Keratinocyte (primary cell): ENCODE results near the gene KRT81. TPM values are rescaled to one million over a fixed set of nuclear protein-coding genes. Genes with fewer than 3 reads are reported as not detected.
"Not testable (repeated sequence)": the region's sequence is repeated elsewhere in the genome, so short reads cannot be mapped to it uniquely, and the experiment has no call there.

Experiments used
- DNase-seq: peaks from one replicate; pipeline ENCODE4 v3.0.0-alpha.2; 2011; ENCODE audit warnings: low read depth, missing footprints, low spot score
- FAIRE-seq: peaks from 2 replicates; lab custom pipeline; 2011; peaks lifted over from hg19 to GRCh38; lab: Jason Lieb, UNC
- H2AFZ ChIP-seq: 2 replicates; pipeline ENCODE4 v1.6.0; 2012; ENCODE audit warnings: low read length, control low read depth, inconsistent platforms; ENCODE audit not compliant: control insufficient read depth
- H3K27ac ChIP-seq: 2 replicates; pipeline ENCODE4 v1.5.1; 2011; ENCODE audit warnings: low read length; ENCODE audit not compliant: control insufficient read depth, insufficient read depth
- H3K27me3 ChIP-seq: 3 replicates; pipeline ENCODE4 v1.6.0; 2011; ENCODE audit warnings: low read length; ENCODE audit not compliant: control insufficient read depth, insufficient read depth; ENCODE audit errors: extremely low read depth
- H3K36me3 ChIP-seq, 2 experiments: 2 replicates in 1 of 2; 3 replicates in 1 of 2; pipeline ENCODE4 v1.5.1; 2011; ENCODE audit warnings: low read length in 2 of 2, mild to moderate bottlenecking in 1 of 2; ENCODE audit not compliant: control insufficient read depth in 2 of 2, insufficient read depth in 2 of 2; ENCODE audit errors: extremely low read depth in 1 of 2
- H3K4me1 ChIP-seq: 3 replicates; pipeline ENCODE4 v1.5.1; 2011; ENCODE audit warnings: low read length; ENCODE audit not compliant: control insufficient read depth, insufficient read depth; ENCODE audit errors: extremely low read depth
- H3K4me2 ChIP-seq: 3 replicates; pipeline ENCODE4 v1.6.0; 2011; ENCODE audit warnings: low read depth, low read length; ENCODE audit not compliant: control insufficient read depth, insufficient read depth; ENCODE audit errors: extremely low read depth
- H3K4me3 ChIP-seq, 3 experiments: fragments of 200-600 bp in 1 of 3; sonication (generic) in 1 of 3; 2 replicates in 2 of 3; 3 replicates in 1 of 3; pipeline ENCODE4 v1.5.1; 2011 to 2016; ENCODE audit warnings: low read length in 3 of 3, mild to moderate bottlenecking in 3 of 3, control low read depth in 2 of 3, inconsistent platforms in 1 of 3, low read depth in 1 of 3, mixed read lengths in 1 of 3, mixed run types in 1 of 3, moderate library complexity in 1 of 3; ENCODE audit not compliant: control insufficient read depth in 2 of 3, insufficient read depth in 2 of 3; ENCODE audit errors: extremely low read depth in 1 of 3
- H3K79me2 ChIP-seq: 2 replicates; pipeline ENCODE4 v1.6.0; 2012; ENCODE audit warnings: low read length; ENCODE audit not compliant: control insufficient read depth, insufficient read depth
- H3K9ac ChIP-seq: 3 replicates; pipeline ENCODE4 v1.6.0; 2011; ENCODE audit warnings: low read length; ENCODE audit not compliant: control insufficient read depth, insufficient read depth; ENCODE audit errors: extremely low read depth
- H3K9me1 ChIP-seq: 3 replicates; pipeline ENCODE4 v1.6.0; 2011; ENCODE audit warnings: low read length; ENCODE audit not compliant: control insufficient read depth, insufficient read depth; ENCODE audit errors: extremely low read depth
- H3K9me3 ChIP-seq: 2 replicates; pipeline ENCODE4 v1.5.1; 2012; ENCODE audit warnings: low read depth, low read length; ENCODE audit not compliant: control insufficient read depth
- H4K20me1 ChIP-seq: 3 replicates; pipeline ENCODE4 v1.6.0; 2011; ENCODE audit warnings: low read length; ENCODE audit not compliant: control insufficient read depth, insufficient read depth; ENCODE audit errors: extremely low read depth
- EZH2 ChIP-seq: IDR thresholded peaks from one replicate; pipeline ENCODE4 v1.6.1; 2012; ENCODE audit warnings: inconsistent platforms, mild to moderate bottlenecking, low read length, moderate library complexity
- dilution Hi-C: fragments of 300-500 bp; cut with MboI; formaldehyde crosslinking; loops from one replicate; pipeline ENCODE4 v1.7.0; 2020; ENCODE audit warnings: low sequenced_read_pairs; ENCODE audit not compliant: extremely low pct_ligation_motif_present
- polyA plus RNA-seq, 5 experiments: library from polyadenylated mRNA; depleted of rRNA in 3 of 5; stranded (reverse) in 3 of 5; stranded (forward) in 1 of 5; unstranded in 1 of 5; fragments of >200 nt; gene quantifications; 1 replicate in 1 of 5; 2 replicates in 3 of 5; 3 replicates in 1 of 5; pipeline versions ENCODE4 v1.2.1 to v1.2.3, GENCODE V29; 2011 to 2012; ENCODE audit warnings: missing spikeins in 2 of 5, low read depth in 1 of 5, low replicate concordance in 1 of 5
- TF ChIP-seq, protein P1 (sequence below), 3 experiments: IDR thresholded peaks in 1 of 3; conservative IDR thresholded peaks in 1 of 3; optimal IDR thresholded peaks in 1 of 3; 2 replicates in 2 of 3; 3 replicates in 1 of 3; pipeline versions ENCODE3 to v1.5.1; 2011; ENCODE audit warnings: low read length in 3 of 3, mild to moderate bottlenecking in 3 of 3, moderate library complexity in 2 of 3, control low read depth in 1 of 3, inconsistent platforms in 1 of 3; ENCODE audit not compliant: insufficient read depth in 2 of 3; ENCODE audit errors: extremely low read depth in 1 of 3

KRT81 gene
- polyA plus RNA-seq, 1 donor (not counting 4 experiments of a cell fraction or from before 2014, with no cell fraction given) = 0.03 TPM

DNA sequence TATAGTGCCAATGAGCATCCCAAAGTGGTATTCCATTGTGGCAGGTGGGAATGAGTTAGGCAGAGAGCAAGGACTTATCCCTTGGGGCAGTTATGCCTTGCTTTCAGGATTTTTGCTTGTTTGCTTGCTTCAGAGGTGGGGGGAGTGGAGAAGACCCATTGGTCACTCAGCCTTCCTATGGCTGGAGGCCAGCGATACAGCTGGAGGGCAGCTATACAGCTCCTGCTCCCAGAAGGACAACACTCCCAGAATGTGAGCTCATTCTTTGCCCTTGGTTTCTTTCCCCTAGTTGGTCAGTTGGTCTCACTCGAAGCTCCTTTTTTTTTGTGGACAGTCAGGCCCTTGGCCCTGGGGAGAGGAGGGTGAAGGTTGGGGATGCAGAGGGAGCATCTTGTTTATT is 15.4 kb upstream of the KRT81 start:
- Histone ChIP-seq H2AFZ (no peak overlapping the region), H3K79me2 (no peaks in the 10 kb centered on the region), H3K36me3 (no peaks in the 10 kb centered on the region), H3K4me2 (no peak overlapping the region), H3K9ac (no peak overlapping the region), H3K9me1 (no peaks in the 10 kb centered on the region), H4K20me1 (no peaks in the 10 kb centered on the region), H3K27me3 (peaks cover 19% of the 10 kb centered on the region), H3K4me1 (peaks cover 12% of the 10 kb centered on the region), H3K9me3 (no peaks in the 10 kb centered on the region), H3K4me3 (no peak overlapping the region), H3K27ac (no peak overlapping the region)
- dilution Hi-C loops = no loop called here
- TF ChIP-seq, protein P1, sequence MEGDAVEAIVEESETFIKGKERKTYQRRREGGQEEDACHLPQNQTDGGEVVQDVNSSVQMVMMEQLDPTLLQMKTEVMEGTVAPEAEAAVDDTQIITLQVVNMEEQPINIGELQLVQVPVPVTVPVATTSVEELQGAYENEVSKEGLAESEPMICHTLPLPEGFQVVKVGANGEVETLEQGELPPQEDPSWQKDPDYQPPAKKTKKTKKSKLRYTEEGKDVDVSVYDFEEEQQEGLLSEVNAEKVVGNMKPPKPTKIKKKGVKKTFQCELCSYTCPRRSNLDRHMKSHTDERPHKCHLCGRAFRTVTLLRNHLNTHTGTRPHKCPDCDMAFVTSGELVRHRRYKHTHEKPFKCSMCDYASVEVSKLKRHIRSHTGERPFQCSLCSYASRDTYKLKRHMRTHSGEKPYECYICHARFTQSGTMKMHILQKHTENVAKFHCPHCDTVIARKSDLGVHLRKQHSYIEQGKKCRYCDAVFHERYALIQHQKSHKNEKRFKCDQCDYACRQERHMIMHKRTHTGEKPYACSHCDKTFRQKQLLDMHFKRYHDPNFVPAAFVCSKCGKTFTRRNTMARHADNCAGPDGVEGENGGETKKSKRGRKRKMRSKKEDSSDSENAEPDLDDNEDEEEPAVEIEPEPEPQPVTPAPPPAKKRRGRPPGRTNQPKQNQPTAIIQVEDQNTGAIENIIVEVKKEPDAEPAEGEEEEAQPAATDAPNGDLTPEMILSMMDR (optimal IDR thresholded peaks at IDR 0.05 in 1 of 3, IDR thresholded peaks at IDR 0.05 in 1 of 3, conservative IDR thresholded peaks at IDR 0.05 in 1 of 3; ENCODE audit: extremely low read depth in 1 of 3, insufficient read depth in 2 of 3, low read length in 3 of 3) = no peak
- TF ChIP-seq EZH2 = no peak
- FAIRE-seq = no peak
- DNase-seq = no peak

DNA sequence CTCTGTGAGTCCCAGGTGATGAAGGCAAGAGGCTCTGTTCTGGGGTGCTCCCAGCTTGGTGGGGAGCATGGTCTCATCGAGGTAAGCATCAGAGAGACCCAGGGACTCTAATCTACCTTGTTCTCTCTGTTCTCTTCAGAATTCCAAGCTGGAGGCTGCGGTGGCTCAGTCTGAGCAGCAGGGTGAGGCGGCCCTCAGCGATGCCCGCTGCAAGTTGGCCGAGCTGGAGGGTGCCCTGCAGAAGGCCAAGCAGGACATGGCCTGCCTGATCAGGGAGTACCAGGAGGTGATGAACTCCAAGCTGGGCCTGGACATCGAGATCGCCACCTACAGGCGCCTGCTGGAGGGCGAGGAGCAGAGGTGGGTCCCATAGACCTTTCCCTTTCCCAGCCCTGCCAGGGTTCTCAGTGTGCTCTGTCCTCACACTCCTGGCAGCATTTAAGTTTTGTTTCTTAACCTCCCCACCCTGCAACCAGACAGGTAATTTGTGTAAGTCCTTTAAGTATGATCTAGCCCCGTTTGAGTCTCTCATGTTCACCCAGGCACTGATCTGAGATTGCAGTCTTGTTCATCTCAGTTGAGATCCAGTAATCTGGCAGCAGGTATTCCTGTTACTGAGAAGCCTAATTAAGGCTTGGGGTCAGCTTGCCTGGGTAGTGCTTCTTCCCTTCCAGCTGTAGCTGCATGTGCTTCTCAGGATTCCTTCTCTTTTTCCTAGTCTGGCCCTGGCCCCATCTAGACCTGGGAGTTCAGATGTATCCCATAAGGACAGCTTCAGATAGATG is 14.8 kb upstream of the KRT81 start:
- TF ChIP-seq EZH2 = no peak
- TF ChIP-seq, protein P1 (optimal IDR thresholded peaks at IDR 0.05 in 1 of 3, IDR thresholded peaks at IDR 0.05 in 1 of 3, conservative IDR thresholded peaks at IDR 0.05 in 1 of 3; ENCODE audit: extremely low read depth in 1 of 3, insufficient read depth in 2 of 3, low read length in 3 of 3) = peak; percentile 14 to 38 (median 34)
- FAIRE-seq (no peak), DNase-seq (no peak)
- Histone ChIP-seq H3K27ac (no peak overlapping the region), H3K9ac (no peak overlapping the region), H3K36me3 (no peaks in the 10 kb centered on the region), H3K9me3 (no peaks in the 10 kb centered on the region), H4K20me1 (no peaks in the 10 kb centered on the region), H3K9me1 (no peaks in the 10 kb centered on the region), H2AFZ (no peak overlapping the region), H3K4me3 (no peak overlapping the region), H3K4me2 (no peak overlapping the region), H3K27me3 (peaks cover 19% of the 10 kb centered on the region), H3K4me1 (peaks cover 12% of the 10 kb centered on the region), H3K79me2 (no peaks in the 10 kb centered on the region)
- dilution Hi-C loops = no loop called here

DNA sequence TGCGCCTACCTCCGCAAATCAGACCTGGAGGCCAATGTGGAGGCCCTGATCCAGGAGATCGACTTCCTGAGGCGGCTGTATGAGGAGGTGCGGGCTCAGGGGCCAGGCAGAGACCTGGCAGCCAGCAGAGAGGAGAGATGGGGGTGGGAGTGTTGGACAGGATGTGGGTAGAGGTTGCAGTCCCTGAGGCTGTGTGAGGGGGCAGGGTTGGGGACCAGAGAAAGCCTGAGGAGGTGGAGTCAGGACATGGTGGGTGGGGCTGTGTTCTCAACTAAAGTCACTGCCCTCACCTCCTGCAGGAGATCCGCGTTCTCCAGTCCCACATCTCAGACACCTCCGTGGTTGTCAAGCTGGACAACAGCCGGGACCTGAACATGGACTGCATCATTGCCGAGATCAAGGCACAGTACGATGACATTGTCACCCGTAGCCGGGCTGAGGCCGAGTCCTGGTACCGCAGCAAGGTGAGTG is 13.6 kb upstream of the KRT81 start:
- H4K20me1 ChIP-seq, FAIRE-seq: not testable (repeated sequence)

More for the DNA sequence above, 13.6 kb upstream of the KRT81 start:
- H3K9ac ChIP-seq, H3K4me3 ChIP-seq, H2AFZ ChIP-seq, H3K9me3 ChIP-seq, H3K79me2 ChIP-seq, H3K4me2 ChIP-seq, DNase-seq, dilution Hi-C loops, H3K27ac ChIP-seq, H3K36me3 ChIP-seq, H3K9me1 ChIP-seq: not testable (repeated sequence)
- H3K4me1 ChIP-seq = peaks cover 12% of the 10 kb centered on the region
- peaks cover 19% of the 10 kb centered on the region for H3K27me3 ChIP-seq
